OCI-LY7 (cell line): ENCODE results near the gene RGL1. TPM values are rescaled to one million over a fixed set of nuclear protein-coding genes. Genes with fewer than 3 reads are reported as not detected.

ENCODE experiments used
- BruUV-seq: library from RNA; stranded (reverse); fragments of 400-500 nt; replicated peaks from 2 replicates; lab custom pipeline; 2021; lab: Mats Ljungman, UMichigan
- CTCF ChIA-PET: fragments of 300-600 bp; sonication (Branson Sonifier 250); formaldehyde crosslinking; loops from one replicate; lab custom pipeline; 2022; ENCODE audit warnings: antibody characterized with exemption; ENCODE audit not compliant: unreplicated experiment; lab: Charles Lee
- POLR2A ChIA-PET: fragments of 300-600 bp; sonication (Branson Sonifier 250); formaldehyde crosslinking; loops from one replicate; lab custom pipeline; 2022; ENCODE audit warnings: antibody characterized with exemption; lab: Charles Lee
- DNase-seq: peaks from one replicate; pipeline ENCODE4 v3.0.0-alpha.2; 2015; ENCODE audit warnings: low spot score
- H2AFZ ChIP-seq: fragments of 200-600 bp; sonication (generic), shearing (Covaris generic); 2 replicates; pipeline ENCODE4 v1.6.1; 2014; ENCODE audit warnings: mild to moderate bottlenecking, antibody characterized with exemption, low read length, moderate library complexity
- H3K27ac ChIP-seq: fragments of 200-600 bp; sonication (generic); 2 replicates; pipeline ENCODE4 v1.5.1; 2014; ENCODE audit warnings: mixed run types, low read depth, mild to moderate bottlenecking, moderate library complexity, low read length, inconsistent platforms; ENCODE audit not compliant: poor library complexity, severe bottlenecking
- H3K36me3 ChIP-seq: fragments of 200-600 bp; sonication (generic); 2 replicates; pipeline ENCODE4 v1.6.1; 2014; ENCODE audit warnings: mild to moderate bottlenecking, antibody characterized with exemption, low read length, moderate library complexity, mixed read lengths; ENCODE audit not compliant: insufficient read depth
- H3K4me1 ChIP-seq: fragments of 200-600 bp; sonication (generic); 2 replicates; pipeline ENCODE4 v1.5.1; 2014; ENCODE audit warnings: mild to moderate bottlenecking, low read length; ENCODE audit not compliant: insufficient read depth, poor library complexity, severe bottlenecking
- H3K4me2 ChIP-seq: fragments of 200-600 bp; sonication (generic); 2 replicates; pipeline ENCODE4 v1.6.1; 2014; ENCODE audit warnings: mild to moderate bottlenecking, low read length
- H3K4me3 ChIP-seq: fragments of 200-600 bp; sonication (generic); 2 replicates; pipeline ENCODE4 v1.5.1; 2014; ENCODE audit warnings: mild to moderate bottlenecking, low read depth, low read length; ENCODE audit not compliant: poor library complexity, severe bottlenecking
- H3K79me2 ChIP-seq: fragments of 200-600 bp; sonication (generic); 2 replicates; pipeline ENCODE4 v1.6.1; 2016; ENCODE audit warnings: low read depth, mild to moderate bottlenecking, low read length, moderate library complexity, mixed read lengths; ENCODE audit not compliant: insufficient read depth
- H3K9me2 ChIP-seq: fragments of 200-600 bp; sonication (generic); 2 replicates; pipeline ENCODE4 v1.6.1; 2016; ENCODE audit warnings: mild to moderate bottlenecking, low read length, mixed read lengths; ENCODE audit not compliant: insufficient read depth
- H3K9me3 ChIP-seq: fragments of 200-600 bp; sonication (generic); 2 replicates; pipeline ENCODE4 v1.6.1; 2014; ENCODE audit warnings: mild to moderate bottlenecking, mixed run types, low read length, mixed read lengths
- H4K20me1 ChIP-seq: fragments of 200-600 bp; sonication (generic); 2 replicates; pipeline ENCODE4 v1.6.1; 2014; ENCODE audit warnings: mild to moderate bottlenecking, antibody characterized with exemption, low read length, moderate library complexity, mixed read lengths; ENCODE audit not compliant: insufficient read depth
- CTCF ChIP-seq: fragments of 200-600 bp; sonication (generic); conservative IDR thresholded peaks from 2 replicates; pipeline ENCODE4 v1.5.1; 2014; ENCODE audit warnings: mild to moderate bottlenecking, antibody characterized with exemption, low read length, moderate library complexity, mixed read lengths
- EZH2phosphoT487 ChIP-seq: fragments of 200-600 bp; sonication (generic); IDR thresholded peaks from 2 replicates; pipeline ENCODE4 v1.6.1; 2018; ENCODE audit warnings: low read depth, borderline replicate concordance, mild to moderate bottlenecking, mixed run types, antibody characterized with exemption, low read length, moderate library complexity, mixed read lengths
- intact Hi-C: fragments of 100-400 bp; cut with micrococcal nuclease; formaldehyde crosslinking; loops from one replicate; pipeline ENCODE4 v1.10.0; 2022; ENCODE audit not compliant: unreplicated experiment
- total RNA-seq, 2 experiments: library from RNA; depleted of rRNA in 1 of 2; stranded (reverse); fragments of >200 nt in 1 of 2; shearing (Covaris generic) in 1 of 2; gene quantifications; 2 replicates each; pipeline ENCODE4 v1.2.3, GENCODE V29; 2014 to 2022

Gene RGL1
- total RNA-seq, 2 experiments from 2014 or later: 0.32 to 0.35 TPM

GRCh38 chr1:183810756-183811544 is 6.0 kb downstream of the RGL1 start:
- Histone ChIP-seq H3K9me2 (no peaks in the 10 kb centered on the region), H3K4me2 (no peak overlapping the region), H3K27ac (no peak overlapping the region), H2AFZ (no peak overlapping the region), H3K9me3 (no peaks in the 10 kb centered on the region), H3K4me3 (no peak overlapping the region), H4K20me1 (no peaks in the 10 kb centered on the region), H3K79me2 (no peaks in the 10 kb centered on the region), H3K36me3 (no peaks in the 10 kb centered on the region), H3K4me1 (no peaks in the 10 kb centered on the region)
- intact Hi-C loops: no loop called here
- no peak for DNase-seq
- ChIA-PET POLR2A (interaction anchor here (0.9 kb wide), 1 partner anchor 12 kb away, joined by 3 read pairs; no protein-coding TSS in a partner anchor), CTCF (no interaction called here)
- BruUV-seq: no TSS peak
- TF ChIP-seq EZH2phosphoT487: no peak
- TF ChIP-seq CTCF: no peak

- no peaks in the 10 kb centered on the region for H3K9me3 ChIP-seq
- H2AFZ ChIP-seq: no peak overlapping the region
- H3K36me3 ChIP-seq: no peaks in the 10 kb centered on the region
- intact Hi-C loops: no loop called here
- no peak overlapping the region for H3K27ac ChIP-seq
- no peak for TF ChIP-seq EZH2phosphoT487
- TF ChIP-seq CTCF: no peak
- no peak overlapping the region for H3K4me3 ChIP-seq
- H4K20me1 ChIP-seq: no peaks in the 10 kb centered on the region
- H3K79me2 ChIP-seq: no peaks in the 10 kb centered on the region
- POLR2A ChIA-PET: no interaction called here
- no TSS peak for BruUV-seq
- H3K9me2 ChIP-seq: no peaks in the 10 kb centered on the region
- H3K4me2 ChIP-seq: no peak overlapping the region
- no peaks in the 10 kb centered on the region for H3K4me1 ChIP-seq
- DNase-seq: no peak
- CTCF ChIA-PET: no interaction called here
Observed at GRCh38 chr1:183812128-183812527, 7.2 kb downstream of the RGL1 start.
